Endothelial cell of umbilical vein (primary cell): Measurements from ENCODE around the gene POLE4. TPM values are rescaled to one million over a fixed set of nuclear protein-coding genes. Genes with fewer than 3 reads are reported as not detected.

Experiments used
- BruUV-seq: library from RNA; stranded (reverse); fragments of 400-500 nt; replicated peaks from 2 replicates; lab custom pipeline; 2021; lab: Mats Ljungman, UMichigan
- CTCF ChIA-PET: fragments of 300-600, 350-600 bp; sonication (Branson Sonifier 250); formaldehyde crosslinking; loops from one replicate; lab custom pipeline; 2021; ENCODE audit warnings: antibody characterized with exemption, inconsistent platforms; lab: Charles Lee
- POLR2A ChIA-PET: fragments of 300-600, 350-600 bp; sonication (Branson Sonifier 250); formaldehyde crosslinking; loops from one replicate; lab custom pipeline; 2021; ENCODE audit warnings: antibody characterized with exemption, inconsistent platforms; lab: Charles Lee
- DNase-seq: peaks from one replicate; pipeline ENCODE4 v3.0.0-alpha.2; 2011; ENCODE audit warnings: low read depth, low spot score
- FAIRE-seq: peaks from 2 replicates; lab custom pipeline; 2011; peaks lifted over from hg19 to GRCh38; lab: Jason Lieb, UNC
- H2AFZ ChIP-seq: 2 replicates; pipeline ENCODE4 v1.6.0; 2012; ENCODE audit warnings: low read depth, low read length, control low read depth, inconsistent platforms
- H3K27ac ChIP-seq: 2 replicates; pipeline ENCODE4 v1.5.1; 2011; ENCODE audit warnings: low read depth, mild to moderate bottlenecking, control low read depth, low read length, moderate library complexity; ENCODE audit not compliant: insufficient read depth
- H3K27me3 ChIP-seq, 2 experiments: 2 replicates each; pipeline versions ENCODE4 v1.6.0 to v1.6.1; 2011; ENCODE audit warnings: low read length in 2 of 2, mixed read lengths in 1 of 2; ENCODE audit not compliant: control insufficient read depth in 2 of 2, insufficient read depth in 2 of 2
- H3K36me3 ChIP-seq, 2 experiments: 2 replicates in 1 of 2; 3 replicates in 1 of 2; pipeline ENCODE4 v1.5.1; 2011; ENCODE audit warnings: low read length in 2 of 2, mild to moderate bottlenecking in 1 of 2, moderate library complexity in 1 of 2; ENCODE audit not compliant: control insufficient read depth in 2 of 2, insufficient read depth in 2 of 2; ENCODE audit errors: extremely low read depth in 1 of 2
- H3K4me1 ChIP-seq: 3 replicates; pipeline ENCODE4 v1.5.1; 2011; ENCODE audit warnings: mild to moderate bottlenecking, low read length; ENCODE audit not compliant: control insufficient read depth, insufficient read depth; ENCODE audit errors: extremely low read depth
- H3K4me2 ChIP-seq: 2 replicates; pipeline ENCODE4 v1.6.1; 2011; ENCODE audit warnings: low read length, control low read depth, mixed read lengths; ENCODE audit not compliant: insufficient read depth
- H3K4me3 ChIP-seq, 3 experiments: fragments of 200-600 bp in 1 of 3; sonication (generic), shearing (Covaris generic) in 1 of 3; replicated peaks in 1 of 3; 2 replicates each; pipeline ENCODE4 v1.5.1; 2011 to 2016; ENCODE audit warnings: control low read depth in 3 of 3, low read length in 3 of 3, mild to moderate bottlenecking in 2 of 3, inconsistent platforms in 1 of 3, low read depth in 1 of 3, moderate library complexity in 1 of 3; ENCODE audit not compliant: insufficient read depth in 1 of 3
- H3K79me2 ChIP-seq: 2 replicates; pipeline ENCODE4 v1.6.0; 2012; ENCODE audit warnings: low read length, inconsistent platforms; ENCODE audit not compliant: control insufficient read depth, insufficient read depth
- H3K9ac ChIP-seq: replicated peaks from 2 replicates; pipeline ENCODE3; 2011; ENCODE audit warnings: low read length, control low read depth; ENCODE audit not compliant: insufficient read depth; ENCODE audit errors: extremely low read depth
- H3K9me1 ChIP-seq: replicated peaks from 3 replicates; pipeline ENCODE4 v1.6.0; 2011; ENCODE audit warnings: mild to moderate bottlenecking, low read length; ENCODE audit not compliant: control insufficient read depth, insufficient read depth; ENCODE audit errors: extremely low read depth
- H3K9me3 ChIP-seq: replicated peaks from 2 replicates; pipeline ENCODE4 v1.5.1; 2012; ENCODE audit warnings: low read length, inconsistent platforms; ENCODE audit not compliant: control insufficient read depth, insufficient read depth
- H4K20me1 ChIP-seq: replicated peaks from 2 replicates; pipeline ENCODE3; 2011; ENCODE audit warnings: mild to moderate bottlenecking, low read length; ENCODE audit not compliant: control insufficient read depth, insufficient read depth; ENCODE audit errors: extremely low read depth
- CTCF ChIP-seq, 2 donors: IDR thresholded peaks; 1 replicate in 1 of 2; 2 replicates in 1 of 2; pipeline ENCODE4 v1.5.1; 2011; ENCODE audit warnings: low read length in 2 of 2, mild to moderate bottlenecking in 2 of 2, moderate library complexity in 2 of 2, control low read depth in 1 of 2, inconsistent platforms in 1 of 2, low read depth in 1 of 2; ENCODE audit not compliant: insufficient read depth in 1 of 2; ENCODE audit errors: extremely low read depth in 1 of 2
- EZH2 ChIP-seq: IDR thresholded peaks from 2 replicates; pipeline ENCODE4 v1.6.1; 2012; ENCODE audit warnings: borderline replicate concordance, low read depth, mild to moderate bottlenecking, moderate library complexity, low read length, inconsistent platforms; ENCODE audit not compliant: severe bottlenecking
- FOS ChIP-seq: IDR thresholded peaks from 2 replicates; pipeline ENCODE4 v1.6.1; 2011; ENCODE audit warnings: mild to moderate bottlenecking, low read length, moderate library complexity, borderline replicate concordance; ENCODE audit not compliant: insufficient read depth
- GATA2 ChIP-seq: IDR thresholded peaks from 2 replicates; pipeline ENCODE4 v1.7.0; 2011; ENCODE audit warnings: low read depth, mild to moderate bottlenecking, moderate library complexity, mixed read lengths, low read length; ENCODE audit not compliant: insufficient read length, insufficient read depth
- JUN ChIP-seq: IDR thresholded peaks from 2 replicates; pipeline ENCODE4 v1.6.1; 2011; ENCODE audit warnings: borderline replicate concordance, low read depth; ENCODE audit not compliant: insufficient read length, insufficient read depth
- MAX ChIP-seq: IDR thresholded peaks from 2 replicates; pipeline ENCODE4 v1.6.1; 2011; ENCODE audit not compliant: insufficient read depth, insufficient read length
- MYC ChIP-seq: IDR thresholded peaks from one replicate; pipeline ENCODE4 v1.6.1; 2011; ENCODE audit warnings: mild to moderate bottlenecking, low read depth, low read length
- POLR2A ChIP-seq: IDR thresholded peaks from 2 replicates; pipeline ENCODE4 v1.6.1; 2012; ENCODE audit warnings: low read depth, mild to moderate bottlenecking, control low read depth, low read length
- POLR2AphosphoS5 ChIP-seq: IDR thresholded peaks from 2 replicates; pipeline ENCODE4 v1.6.1; 2012; ENCODE audit warnings: low read depth, mild to moderate bottlenecking, control low read depth, low read length, moderate library complexity; ENCODE audit not compliant: insufficient read depth
- dilution Hi-C: fragments of 300-500 bp; cut with MboI; formaldehyde crosslinking; loops from one replicate; pipeline ENCODE4 v1.15.0; 2019; ENCODE audit warnings: low sequenced_read_pairs; ENCODE audit not compliant: extremely low pct_ligation_motif_present
- intact Hi-C: fragments of 100-400 bp; cut with micrococcal nuclease; formaldehyde crosslinking; loops from one replicate; pipeline ENCODE4 v1.10.0; 2022
- polyA plus RNA-seq, 4 experiments: library from polyadenylated mRNA; depleted of rRNA in 3 of 4; stranded (reverse) in 3 of 4; unstranded in 1 of 4; fragments of >200 nt; gene quantifications; 2 replicates each; pipeline versions ENCODE4 v1.2.1 to v1.2.3, GENCODE V29; 2011 to 2012; ENCODE audit warnings: missing spikeins in 1 of 4
- total RNA-seq: library from RNA; stranded (reverse); gene quantifications from 2 replicates; pipeline ENCODE4 v1.2.3, GENCODE V29; 2021

The POLE4 gene
- total and polyA plus RNA-seq, 2 donors (not counting 3 experiments of a cell fraction or from before 2014, with no cell fraction given): 21.4 to 42.6 TPM

- FAIRE-seq (no peak), DNase-seq (no peak)
- ChIA-PET POLR2A (no interaction called here), CTCF (interaction anchor here (1.3 to 1.8 kb wide), 2 partner anchors 13 to 85 kb away, joined by 4 to 5 read pairs; no protein-coding TSS in a partner anchor)
- H3K4me2 ChIP-seq: no peak overlapping the region
- no peaks in the 10 kb centered on the region for H3K4me1 ChIP-seq
- H3K9ac ChIP-seq: no peak overlapping the region
- H3K4me3 ChIP-seq: no peak overlapping the region
- no peaks in the 10 kb centered on the region for H4K20me1 ChIP-seq
- dilution Hi-C loops (no loop called here), intact Hi-C loops (no loop called here)
- H3K27me3 ChIP-seq: no peaks in the 10 kb centered on the region
- H2AFZ ChIP-seq: no peak overlapping the region
- no peaks in the 10 kb centered on the region for H3K9me3 ChIP-seq
- H3K36me3 ChIP-seq: no peaks in the 10 kb centered on the region
- BruUV-seq: no TSS peak
- H3K79me2 ChIP-seq: no peaks in the 10 kb centered on the region
- H3K27ac ChIP-seq: no peak overlapping the region
- no peaks in the 10 kb centered on the region for H3K9me1 ChIP-seq
- TF ChIP-seq FOS (no peak), POLR2AphosphoS5 (no peak), GATA2 (no peak), CTCF (IDR thresholded peaks at IDR 0.05; ENCODE audit: extremely low read depth in 1 of 2, insufficient read depth in 1 of 2, low read depth in 1 of 2, low read length in 2 of 2) (no peak), MYC (no peak), JUN (no peak), MAX (no peak), EZH2 (no peak), POLR2A (no peak)
Measured at GRCh38 chr2:75003773-75004172, 45.3 kb downstream of the POLE4 start.
